GM12872 (cell line): ENCODE measurements around the gene TGFB1.

ENCODE experiments used
- TF ChIP-seq, protein P1 (sequence below): IDR thresholded peaks from 3 replicates; pipeline ENCODE4 v1.5.1; 2011; ENCODE audit warnings: low read depth, mild to moderate bottlenecking, low read length, moderate library complexity; ENCODE audit not compliant: insufficient read depth

The TGFB1 gene

DNA sequence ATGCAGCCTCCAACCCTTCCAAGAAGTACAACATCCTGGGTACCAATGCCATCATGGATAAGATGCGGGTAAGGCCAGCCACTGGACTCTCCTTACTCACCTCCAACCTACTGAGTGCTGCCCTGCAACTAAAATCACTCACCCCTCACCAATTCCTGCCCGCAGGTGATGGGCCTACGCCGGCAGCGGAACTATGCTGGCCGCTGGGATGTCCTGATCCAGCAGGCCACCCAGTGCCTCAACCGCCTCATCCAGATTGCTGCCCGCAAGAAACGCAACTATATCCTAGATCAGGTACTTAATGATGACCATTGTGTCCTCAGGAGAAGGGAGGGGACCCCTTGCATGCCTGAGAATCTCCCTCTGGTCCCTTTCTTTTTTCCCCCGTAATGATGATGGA is 59.3 kb downstream of the TGFB1 start:
- TF ChIP-seq, protein P1, sequence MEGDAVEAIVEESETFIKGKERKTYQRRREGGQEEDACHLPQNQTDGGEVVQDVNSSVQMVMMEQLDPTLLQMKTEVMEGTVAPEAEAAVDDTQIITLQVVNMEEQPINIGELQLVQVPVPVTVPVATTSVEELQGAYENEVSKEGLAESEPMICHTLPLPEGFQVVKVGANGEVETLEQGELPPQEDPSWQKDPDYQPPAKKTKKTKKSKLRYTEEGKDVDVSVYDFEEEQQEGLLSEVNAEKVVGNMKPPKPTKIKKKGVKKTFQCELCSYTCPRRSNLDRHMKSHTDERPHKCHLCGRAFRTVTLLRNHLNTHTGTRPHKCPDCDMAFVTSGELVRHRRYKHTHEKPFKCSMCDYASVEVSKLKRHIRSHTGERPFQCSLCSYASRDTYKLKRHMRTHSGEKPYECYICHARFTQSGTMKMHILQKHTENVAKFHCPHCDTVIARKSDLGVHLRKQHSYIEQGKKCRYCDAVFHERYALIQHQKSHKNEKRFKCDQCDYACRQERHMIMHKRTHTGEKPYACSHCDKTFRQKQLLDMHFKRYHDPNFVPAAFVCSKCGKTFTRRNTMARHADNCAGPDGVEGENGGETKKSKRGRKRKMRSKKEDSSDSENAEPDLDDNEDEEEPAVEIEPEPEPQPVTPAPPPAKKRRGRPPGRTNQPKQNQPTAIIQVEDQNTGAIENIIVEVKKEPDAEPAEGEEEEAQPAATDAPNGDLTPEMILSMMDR: no peak

DNA sequence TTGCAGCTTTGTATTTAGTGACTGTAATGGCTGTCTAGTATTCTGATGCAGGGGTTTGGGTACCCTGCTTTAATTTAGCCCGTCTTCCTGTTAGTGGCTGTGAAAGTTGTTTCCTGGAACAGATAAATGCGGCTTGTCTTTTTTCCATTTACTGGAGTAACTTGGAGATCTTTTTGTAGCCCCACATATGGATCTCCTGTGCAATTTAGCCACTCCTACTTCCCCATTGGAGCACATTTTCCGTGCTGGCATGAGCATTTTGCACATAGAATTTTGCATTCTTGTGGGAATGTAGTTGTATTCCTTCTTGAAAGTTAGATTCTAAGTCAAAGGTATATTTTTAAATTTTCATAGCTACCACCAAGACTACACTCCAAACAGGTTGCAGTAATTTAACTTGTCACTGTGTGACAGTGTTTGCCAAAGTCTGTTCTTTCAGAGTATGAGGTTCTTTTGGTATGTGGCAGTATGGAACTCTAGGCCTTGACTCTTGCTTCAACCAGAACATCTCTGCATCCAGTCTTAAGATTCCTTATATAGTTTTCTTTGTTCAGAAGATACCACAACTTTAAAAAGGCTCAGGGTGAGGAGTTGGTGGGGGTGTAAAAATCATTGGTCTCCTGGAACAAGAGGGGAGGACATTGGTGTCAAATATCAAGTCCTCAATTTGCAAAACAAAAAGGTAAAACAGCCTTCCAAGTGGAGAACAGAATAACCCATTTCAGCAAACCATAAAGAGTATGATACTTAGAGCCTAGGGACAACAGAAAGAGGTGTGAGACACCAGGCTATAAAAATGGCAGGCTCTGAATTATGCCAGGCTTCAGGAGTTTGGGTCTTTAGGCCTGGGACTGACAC is 64.8 kb downstream of the TGFB1 start:
- TF ChIP-seq, protein P1: no peak
